HCT116 (cell line): ENCODE data around the gene ADARB2. TPM values are rescaled to one million over a fixed set of nuclear protein-coding genes. Genes with fewer than 3 reads are reported as not detected.

ENCODE experiments used
- ATAC-seq: fragments of 200-7000 bp; cut with Tn5 transposase; 2 replicates; pipeline ENCODE4 v1.9.1; 2020; ENCODE audit warnings: mild to moderate bottlenecking, moderate library complexity
- BruUV-seq: library from RNA; stranded (reverse); fragments of 400-500 nt; replicated peaks from 2 replicates; lab custom pipeline; 2021; lab: Mats Ljungman, UMichigan
- CTCF ChIA-PET: fragments of 300-600 bp; sonication (Branson Sonifier 250); formaldehyde crosslinking; loops from one replicate; lab custom pipeline; 2021; ENCODE audit warnings: antibody characterized with exemption; lab: Charles Lee
- POLR2A ChIA-PET: fragments of 300-600, 350-600 bp; sonication (Branson Sonifier 250); formaldehyde crosslinking; loops from one replicate; lab custom pipeline; 2021; ENCODE audit warnings: antibody characterized with exemption; lab: Charles Lee
- RAD21 ChIA-PET, 2 experiments: fragments of 300-600 bp; sonication (Branson Sonifier 250); formaldehyde crosslinking; loops; one replicate each; lab custom pipeline; 2023; ENCODE audit warnings: low total read pairs in 2 of 2; ENCODE audit not compliant: uncharacterized antibody in 2 of 2, unreplicated experiment in 2 of 2, low non-redundant PET in 1 of 2; lab: Charles Lee
- DNase-seq: peaks from one replicate; pipeline ENCODE4 v3.0.0-alpha.2; 2010; ENCODE audit warnings: low read depth, low spot score
- H2AFZ ChIP-seq: fragments of 200-600 bp; shearing (Covaris generic), sonication (generic); 2 replicates; pipeline ENCODE4 v1.6.1; 2017; ENCODE audit warnings: low read depth, mixed run types, mixed read lengths, antibody characterized with exemption, low read length; ENCODE audit not compliant: poor library complexity, severe bottlenecking
- H3K27ac ChIP-seq: 2 replicates; pipeline ENCODE4 v1.5.1; 2012; ENCODE audit warnings: low read depth, low read length
- H3K27me3 ChIP-seq: fragments of 200-600 bp; sonication (generic); 2 replicates; pipeline ENCODE4 v1.6.1; 2016; ENCODE audit warnings: mixed run types, low read length, mixed read lengths; ENCODE audit not compliant: insufficient read depth
- H3K36me3 ChIP-seq, 2 experiments: fragments of 200-500 bp in 1 of 2; fragments of 200-600 bp in 1 of 2; sonication (Bioruptor generic) in 1 of 2; sonication (generic) in 1 of 2; 2 replicates each; pipeline versions ENCODE4 v1.5.1 to v1.6.1; 2014 to 2016; ENCODE audit warnings: low read length in 2 of 2, inconsistent platforms in 1 of 2, mixed read lengths in 1 of 2, mixed run types in 1 of 2; ENCODE audit not compliant: insufficient read depth in 2 of 2, control insufficient read depth in 1 of 2
- H3K4me1 ChIP-seq, 2 experiments: fragments of 200-600 bp in 1 of 2; sonication (generic) in 1 of 2; 2 replicates each; pipeline versions ENCODE4 v1.5.1 to v1.6.1; 2012 to 2017; ENCODE audit warnings: low read length in 2 of 2, inconsistent platforms in 1 of 2, mild to moderate bottlenecking in 1 of 2, mixed read lengths in 1 of 2, mixed run types in 1 of 2, moderate library complexity in 1 of 2; ENCODE audit not compliant: insufficient read depth in 2 of 2, control insufficient read depth in 1 of 2
- H3K4me2 ChIP-seq: fragments of 200-600 bp; sonication (generic); 2 replicates; pipeline ENCODE4 v1.6.1; 2017; ENCODE audit warnings: mixed run types, low read length, mixed read lengths
- H3K4me3 ChIP-seq, 2 experiments: fragments of 200-600 bp in 1 of 2; sonication (generic) in 1 of 2; replicated peaks in 1 of 2; 2 replicates each; pipeline ENCODE4 v1.5.1; 2011 to 2016; ENCODE audit warnings: low read length in 2 of 2, control low read depth in 1 of 2, low read depth in 1 of 2, mild to moderate bottlenecking in 1 of 2, mixed read lengths in 1 of 2, mixed run types in 1 of 2
- H3K79me2 ChIP-seq: fragments of 200-600 bp; sonication (generic); 2 replicates; pipeline ENCODE4 v1.6.1; 2017; ENCODE audit warnings: mild to moderate bottlenecking, mixed run types, low read length, moderate library complexity, mixed read lengths; ENCODE audit not compliant: insufficient read depth
- H3K9ac ChIP-seq: fragments of 200-600 bp; sonication (generic); 2 replicates; pipeline ENCODE4 v1.6.1; 2016; ENCODE audit warnings: low read length, mixed read lengths
- H3K9me2 ChIP-seq: fragments of 200-600 bp; sonication (generic), shearing (Covaris generic); 2 replicates; pipeline ENCODE4 v1.6.1; 2017; ENCODE audit warnings: mixed run types, mild to moderate bottlenecking, moderate library complexity; ENCODE audit not compliant: insufficient read depth
- H3K9me3 ChIP-seq, 2 experiments: fragments of 200-500 bp in 1 of 2; fragments of 200-600 bp in 1 of 2; sonication (Bioruptor generic) in 1 of 2; sonication (generic) in 1 of 2; 2 replicates each; pipeline ENCODE4 v1.6.1; 2014 to 2017; ENCODE audit warnings: low read length in 2 of 2, mixed read lengths in 2 of 2, inconsistent platforms in 1 of 2, low read depth in 1 of 2, mild to moderate bottlenecking in 1 of 2, mixed run types in 1 of 2, moderate library complexity in 1 of 2; ENCODE audit not compliant: control insufficient read depth in 1 of 2, insufficient read depth in 1 of 2
- H4K20me1 ChIP-seq: fragments of 200-600 bp; sonication (generic), shearing (Covaris generic); 2 replicates; pipeline ENCODE4 v1.6.1; 2017; ENCODE audit warnings: mixed run types, mild to moderate bottlenecking, moderate library complexity; ENCODE audit not compliant: insufficient read depth
- CBX3 ChIP-seq: IDR thresholded peaks from 2 replicates; pipeline ENCODE4 v1.6.1; 2012; ENCODE audit warnings: low read depth
- CTCF ChIP-seq, 3 experiments: fragments of 200-600 bp in 1 of 3; sonication (generic) in 1 of 3; IDR thresholded peaks in 2 of 3; conservative IDR thresholded peaks in 1 of 3; 2 replicates each; pipeline ENCODE4 v1.5.1; 2012 to 2017; ENCODE audit warnings: low read depth in 2 of 3, low read length in 2 of 3, antibody characterized with exemption in 1 of 3, borderline replicate concordance in 1 of 3, control low read depth in 1 of 3, mild to moderate bottlenecking in 1 of 3, mixed read lengths in 1 of 3, mixed run types in 1 of 3, moderate library complexity in 1 of 3; ENCODE audit not compliant: insufficient read depth in 1 of 3
- EZH2 ChIP-seq: fragments of 200-600 bp; sonication (generic); IDR thresholded peaks from 2 replicates; pipeline ENCODE4 v1.6.1; 2017; ENCODE audit warnings: antibody characterized with exemption, mixed run types
- EZH2phosphoT487 ChIP-seq: fragments of 200-600 bp; IDR thresholded peaks from 2 replicates; pipeline ENCODE4 v1.6.1; 2018; ENCODE audit warnings: antibody characterized with exemption, borderline replicate concordance
- FOSL1 ChIP-seq: IDR thresholded peaks from 2 replicates; pipeline ENCODE4 v1.6.1; 2012; ENCODE audit warnings: low read depth
- JUND ChIP-seq: IDR thresholded peaks from 2 replicates; pipeline ENCODE4 v1.6.1; 2012
- POLR2AphosphoS5 ChIP-seq: IDR thresholded peaks from 2 replicates; pipeline ENCODE4 v1.6.1; 2011; ENCODE audit warnings: mild to moderate bottlenecking, low read depth, low read length, moderate library complexity
- RAD21 ChIP-seq: IDR thresholded peaks from 2 replicates; pipeline ENCODE4 v1.6.1; 2012; ENCODE audit warnings: low read depth, mild to moderate bottlenecking
- REST ChIP-seq: IDR thresholded peaks from 2 replicates; pipeline ENCODE4 v1.6.1; 2012; ENCODE audit warnings: low read depth
- SIN3A ChIP-seq: IDR thresholded peaks from 2 replicates; pipeline ENCODE4 v1.6.1; 2012; ENCODE audit warnings: low read depth
- YY1 ChIP-seq: IDR thresholded peaks from 2 replicates; pipeline ENCODE4 v1.6.1; 2011; ENCODE audit warnings: low read length, low read depth, moderate library complexity, mild to moderate bottlenecking; ENCODE audit not compliant: insufficient replicate concordance; ENCODE audit errors: extremely low read depth
- ZFX ChIP-seq: fragments of 450-650 bp; IDR thresholded peaks from 2 replicates; pipeline ENCODE4 v1.6.1; 2017
- ZNF274 ChIP-seq: fragments of 200-500 bp; sonication (Bioruptor generic); IDR thresholded peaks from 2 replicates; pipeline ENCODE4 v1.6.1; 2014; ENCODE audit warnings: mild to moderate bottlenecking, low read depth, low read length, inconsistent platforms
- intact Hi-C: fragments of 100-400 bp; cut with micrococcal nuclease; formaldehyde crosslinking; loops from 2 replicates; pipeline ENCODE4 v1.10.0; 2022
- total RNA-seq: library from RNA; stranded (reverse); gene quantifications from one replicate; pipeline ENCODE4 v1.2.1, GENCODE V29; 2021; ENCODE audit not compliant: unreplicated experiment

ADARB2 gene
- total RNA-seq, 1 experiment from 2014 or later: not detected

- Histone ChIP-seq H4K20me1 (no peaks in the 10 kb centered on the region), H3K27ac (no peak overlapping the region), H3K9ac (no peak overlapping the region), H3K4me3 (no peak overlapping the region), H3K36me3 (no peaks in the 10 kb centered on the region), H3K9me2 (no peaks in the 10 kb centered on the region), H3K4me2 (no peak overlapping the region), H3K4me1 (no peaks in the 10 kb centered on the region), H2AFZ (no peak overlapping the region), H3K9me3 (no peaks in the 10 kb centered on the region), H3K27me3 (no peaks in the 10 kb centered on the region), H3K79me2 (no peaks in the 10 kb centered on the region)
- POLR2A ChIA-PET: no interaction called here
- DNase-seq: no peak
- TF ChIP-seq YY1 (no peak), RAD21 (no peak), ZFX (no peak), SIN3A (no peak), CTCF (IDR thresholded peaks at IDR 0.05 in 2 of 3, conservative IDR thresholded peaks at IDR 0.05 in 1 of 3; ENCODE audit: borderline replicate concordance in 1 of 3, insufficient read depth in 1 of 3, low read depth in 2 of 3, low read length in 2 of 3) (peak in 2 of 3 experiments; percentile 35 to 38; a peak in 3 of 6 replicates)
- intact Hi-C loops: no loop called here
- BruUV-seq: no TSS peak
- RAD21 ChIA-PET: no interaction called here
- CTCF ChIA-PET: no interaction called here
- ATAC-seq: peak; percentile 59
These were observed 21.5 kb downstream of the ADARB2 start for GRCh38 chr10:1715821-1716220.

GRCh38 chr10:1712944-1713671 lies 24.2 kb downstream of the ADARB2 start:
- ChIA-PET RAD21 (no interaction called here), CTCF (no interaction called here), POLR2A (no interaction called here)
- H3K27ac ChIP-seq: no peak overlapping the region
- H4K20me1 ChIP-seq: no peaks in the 10 kb centered on the region
- no peaks in the 10 kb centered on the region for H3K4me1 ChIP-seq
- no peak overlapping the region for H3K4me2 ChIP-seq
- H3K9me3 ChIP-seq: no peaks in the 10 kb centered on the region
- H3K79me2 ChIP-seq: no peaks in the 10 kb centered on the region
- H3K36me3 ChIP-seq: no peaks in the 10 kb centered on the region
- H3K27me3 ChIP-seq: no peaks in the 10 kb centered on the region
- intact Hi-C loops: no loop called here
- no peak for ATAC-seq
- no peak overlapping the region for H2AFZ ChIP-seq
- BruUV-seq: no TSS peak
- no peak overlapping the region for H3K9ac ChIP-seq
- no peak for DNase-seq
- H3K9me2 ChIP-seq: no peaks in the 10 kb centered on the region
- no peak overlapping the region for H3K4me3 ChIP-seq
- no peak for TF ChIP-seq EZH2phosphoT487
- no peak for TF ChIP-seq EZH2
- no peak for TF ChIP-seq FOSL1
- TF ChIP-seq ZNF274: no peak
- TF ChIP-seq CBX3: no peak
- TF ChIP-seq POLR2AphosphoS5: no peak
- TF ChIP-seq JUND: no peak
- no peak for TF ChIP-seq SIN3A
- no peak for TF ChIP-seq YY1
- no peak for TF ChIP-seq REST
